Activated T-helper 17 cell treated with anti-CD3 and anti-CD28 coated beads, Interleukin-2, amount 50 U/mL, for 72 hours (primary cell): ENCODE data around the gene ANKRD39. TPM values are rescaled to one million over a fixed set of nuclear protein-coding genes. Genes with fewer than 3 reads are reported as not detected.
"Not testable (repeated sequence)": the region's sequence is repeated elsewhere in the genome, so short reads cannot be mapped to it uniquely, and the experiment has no call there.

Source experiments
- ATAC-seq: fragments of 150-1000 bp; cut with Tn5 transposase; replicated peaks from 2 replicates; pipeline ENCODE4 v1.10.0; 2021; ENCODE audit warnings: mild to moderate bottlenecking, moderate library complexity
- H3K27ac Mint-ChIP-seq: one replicate; pipeline ENCODE4 v1.8.0; 2022; ENCODE audit warnings: mixed read lengths
- H3K27me3 Mint-ChIP-seq: one replicate; pipeline ENCODE4 v1.8.0; 2022; ENCODE audit warnings: mixed read lengths
- H3K36me3 Mint-ChIP-seq: one replicate; pipeline ENCODE4 v1.8.0; 2022; ENCODE audit warnings: low read depth, mild to moderate bottlenecking, mixed read lengths
- H3K4me1 Mint-ChIP-seq: one replicate; pipeline ENCODE4 v1.8.0; 2022; ENCODE audit warnings: mixed read lengths
- H3K4me3 Mint-ChIP-seq: one replicate; pipeline ENCODE4 v1.8.0; 2022; ENCODE audit warnings: mild to moderate bottlenecking, mixed read lengths
- H3K9me3 Mint-ChIP-seq: one replicate; pipeline ENCODE4 v1.8.0; 2022; ENCODE audit warnings: mixed read lengths
- total RNA-seq, 2 donors: library from RNA; stranded (reverse); gene quantifications; one replicate each; pipeline ENCODE4 v1.2.3, GENCODE V29; 2022

The ANKRD39 gene
- total RNA-seq, 2 donors from 2014 or later = 25.2 to 52.3 TPM

GRCh38 chr2:96891591-96892333, 33.9 kb upstream of the ANKRD39 start:
- no peak overlapping the region for H3K4me3 Mint-ChIP-seq
- no peaks in the 10 kb centered on the region for H3K9me3 Mint-ChIP-seq
- peaks cover 22% of the 10 kb centered on the region for H3K4me1 Mint-ChIP-seq
- no peaks in the 10 kb centered on the region for H3K27me3 Mint-ChIP-seq
- peak overlapping the region; percentile 58 for H3K27ac Mint-ChIP-seq
- peak; percentile 34 for ATAC-seq
- H3K36me3 Mint-ChIP-seq = no peaks in the 10 kb centered on the region

GRCh38 chr2:96890726-96891385, 33.0 kb upstream of the ANKRD39 start:
- H3K36me3 Mint-ChIP-seq = no peaks in the 10 kb centered on the region
- no peak for ATAC-seq
- H3K27me3 Mint-ChIP-seq = no peaks in the 10 kb centered on the region
- H3K27ac Mint-ChIP-seq = peak overlapping the region; percentile 58
- no peaks in the 10 kb centered on the region for H3K9me3 Mint-ChIP-seq
- peaks cover 15% of the 10 kb centered on the region for H3K4me1 Mint-ChIP-seq
- H3K4me3 Mint-ChIP-seq = no peak overlapping the region

- Mint-ChIP-seq H3K36me3 (no peaks in the 10 kb centered on the region), H3K4me1 (peaks cover 14% of the 10 kb centered on the region), H3K27ac (no peak overlapping the region), H3K4me3 (no peak overlapping the region), H3K27me3 (no peaks in the 10 kb centered on the region), H3K9me3 (no peaks in the 10 kb centered on the region)
- ATAC-seq = no peak
Observed at GRCh38 chr2:96890252-96890651, 32.4 kb upstream of the ANKRD39 start.

DNA sequence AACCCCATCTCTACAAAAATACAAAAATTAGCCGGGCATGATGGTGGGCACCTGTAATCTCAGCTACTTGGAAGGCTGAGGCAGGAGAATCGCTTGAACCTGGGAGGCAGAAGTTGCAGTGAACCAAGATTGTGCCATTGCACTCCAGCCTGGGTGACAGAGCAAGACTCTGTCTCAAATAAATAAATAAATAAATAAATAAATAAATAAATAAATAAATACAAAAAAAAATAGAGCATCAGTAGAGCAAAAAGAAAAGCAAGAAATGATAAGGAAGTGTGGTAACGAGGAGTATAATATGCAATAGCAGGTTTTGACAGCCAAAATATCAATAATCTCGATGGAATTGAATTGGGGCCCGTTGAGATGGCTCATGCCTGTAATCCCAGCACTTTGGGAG, 31.7 kb upstream of the ANKRD39 start:
- not testable (repeated sequence) for H3K36me3 Mint-ChIP-seq, ATAC-seq, H3K27ac Mint-ChIP-seq, H3K4me3 Mint-ChIP-seq, H3K27me3 Mint-ChIP-seq, H3K4me1 Mint-ChIP-seq, H3K9me3 Mint-ChIP-seq

GRCh38 chr2:96888072-96889011, 30.5 kb upstream of the ANKRD39 start:
- Mint-ChIP-seq H3K27me3 (no peaks in the 10 kb centered on the region), H3K4me1 (peaks cover 9% of the 10 kb centered on the region), H3K9me3 (no peaks in the 10 kb centered on the region), H3K27ac (no peak overlapping the region), H3K36me3 (no peaks in the 10 kb centered on the region), H3K4me3 (no peak overlapping the region)
- ATAC-seq = no peak

GRCh38 chr2:96887493-96888012, 29.7 kb upstream of the ANKRD39 start:
- H3K4me3 Mint-ChIP-seq = no peak overlapping the region
- H3K27ac Mint-ChIP-seq = no peak overlapping the region
- H3K9me3 Mint-ChIP-seq = no peaks in the 10 kb centered on the region
- H3K4me1 Mint-ChIP-seq = peaks cover 9% of the 10 kb centered on the region
- H3K27me3 Mint-ChIP-seq = no peaks in the 10 kb centered on the region
- H3K36me3 Mint-ChIP-seq = no peaks in the 10 kb centered on the region
- ATAC-seq = no peak

GRCh38 chr2:96885432-96886347, 27.9 kb upstream of the ANKRD39 start:
- ATAC-seq = no peak
- H3K9me3 Mint-ChIP-seq = no peaks in the 10 kb centered on the region
- no peaks in the 10 kb centered on the region for H3K36me3 Mint-ChIP-seq
- H3K27me3 Mint-ChIP-seq = no peaks in the 10 kb centered on the region
- H3K4me1 Mint-ChIP-seq = no peaks in the 10 kb centered on the region
- H3K27ac Mint-ChIP-seq = no peak overlapping the region
- H3K4me3 Mint-ChIP-seq = no peak overlapping the region

GRCh38 chr2:96884299-96885094, 26.7 kb upstream of the ANKRD39 start:
- no peak for ATAC-seq
- H3K4me3 Mint-ChIP-seq = no peak overlapping the region
- H3K36me3 Mint-ChIP-seq = no peaks in the 10 kb centered on the region
- H3K27me3 Mint-ChIP-seq = no peaks in the 10 kb centered on the region
- no peaks in the 10 kb centered on the region for H3K4me1 Mint-ChIP-seq
- no peaks in the 10 kb centered on the region for H3K9me3 Mint-ChIP-seq
- no peak overlapping the region for H3K27ac Mint-ChIP-seq

- H3K4me1 Mint-ChIP-seq = no peaks in the 10 kb centered on the region
- no peak overlapping the region for H3K27ac Mint-ChIP-seq
- no peak overlapping the region for H3K4me3 Mint-ChIP-seq
- ATAC-seq = no peak
- H3K36me3 Mint-ChIP-seq = no peaks in the 10 kb centered on the region
- no peaks in the 10 kb centered on the region for H3K27me3 Mint-ChIP-seq
- H3K9me3 Mint-ChIP-seq = no peaks in the 10 kb centered on the region
Observed at GRCh38 chr2:96883306-96883705, 25.5 kb upstream of the ANKRD39 start.

DNA sequence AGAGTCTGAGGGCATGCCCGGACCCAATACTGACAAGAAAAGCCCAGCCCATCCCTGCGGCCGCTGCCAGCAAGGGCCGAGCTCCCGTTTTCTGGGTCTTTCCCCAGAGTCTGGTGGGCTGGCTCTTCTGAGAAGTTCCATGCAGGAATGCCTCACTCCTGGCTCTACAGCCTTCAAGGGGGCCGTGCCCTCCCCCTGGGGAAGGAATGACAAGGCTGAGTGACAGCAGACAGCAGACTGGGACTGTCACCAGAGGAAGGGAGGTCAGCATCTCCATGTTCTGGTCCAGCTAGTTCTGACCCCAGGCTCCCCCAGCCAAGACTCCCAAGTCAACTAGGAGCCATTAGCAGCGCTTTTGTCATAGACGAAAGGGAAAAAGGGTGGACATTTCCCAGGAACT, 25.1 kb upstream of the ANKRD39 start:
- ATAC-seq = no peak
- Mint-ChIP-seq H3K27ac (no peak overlapping the region), H3K9me3 (no peaks in the 10 kb centered on the region), H3K27me3 (no peaks in the 10 kb centered on the region), H3K4me3 (no peak overlapping the region), H3K36me3 (no peaks in the 10 kb centered on the region), H3K4me1 (no peaks in the 10 kb centered on the region)

- Mint-ChIP-seq H3K4me3 (no peak overlapping the region), H3K27me3 (no peaks in the 10 kb centered on the region), H3K36me3 (no peaks in the 10 kb centered on the region), H3K9me3 (no peaks in the 10 kb centered on the region), H3K4me1 (no peaks in the 10 kb centered on the region), H3K27ac (no peak overlapping the region)
- ATAC-seq = no peak
Observed at GRCh38 chr2:96882230-96882629, 24.4 kb upstream of the ANKRD39 start.

DNA sequence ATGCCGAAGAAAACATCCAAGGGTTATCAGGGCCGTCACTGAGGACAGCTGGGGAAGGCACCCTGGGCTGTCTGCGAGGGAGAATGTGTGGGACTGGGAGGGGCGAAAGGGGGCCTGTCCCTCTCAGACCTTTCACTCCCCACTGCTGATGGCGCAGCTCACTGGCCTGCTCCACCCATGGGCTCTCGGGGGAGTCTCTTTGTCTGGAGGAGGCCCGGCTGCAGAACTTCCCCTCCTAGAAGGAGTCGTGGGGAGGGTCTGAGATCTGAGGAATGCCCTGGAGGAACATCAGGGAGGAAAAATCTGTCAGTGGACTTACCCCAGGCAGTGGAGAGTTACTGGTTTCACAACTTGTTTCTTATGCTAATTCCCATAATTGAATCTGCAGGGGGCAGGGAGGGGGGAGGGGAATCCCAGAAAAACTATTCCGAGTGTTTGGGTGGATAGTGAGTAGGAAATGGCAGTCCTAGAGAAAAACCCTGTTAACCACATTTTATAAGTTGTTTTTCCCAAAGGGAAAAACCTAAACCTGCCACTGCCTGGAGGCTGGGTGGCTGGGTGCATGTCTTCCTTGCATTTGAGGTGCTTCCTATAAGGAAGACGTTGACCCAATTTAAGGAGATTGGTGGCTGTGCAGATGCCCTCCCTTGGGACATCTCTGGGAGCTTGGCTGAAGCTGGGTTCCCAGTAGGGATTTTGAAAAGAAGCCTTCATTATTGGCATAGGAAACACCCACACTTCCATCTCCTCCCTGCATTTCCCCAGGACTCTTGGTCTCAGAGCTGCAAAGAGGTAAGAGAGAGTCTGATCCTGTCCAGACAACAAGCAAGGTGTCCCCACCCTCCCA, 23.8 kb upstream of the ANKRD39 start:
- no peak overlapping the region for H3K4me3 Mint-ChIP-seq
- no peak for ATAC-seq
- H3K27ac Mint-ChIP-seq = no peak overlapping the region
- H3K27me3 Mint-ChIP-seq = no peaks in the 10 kb centered on the region
- no peaks in the 10 kb centered on the region for H3K4me1 Mint-ChIP-seq
- H3K9me3 Mint-ChIP-seq = no peaks in the 10 kb centered on the region
- H3K36me3 Mint-ChIP-seq = no peaks in the 10 kb centered on the region
